Activated CD8-positive, alpha-beta memory T cell treated with anti-CD3 and anti-CD28 coated beads, Interleukin-2, amount 50 U/mL, for 24 hours (primary cell): Measurements from ENCODE around the gene DDN.

Source experiments
- DNase-seq: peaks from one replicate; pipeline ENCODE4 v3.0.0-alpha.2; 2020; ENCODE audit errors: extremely low read depth

DDN gene

GRCh38 chr12:48967991-48968390 is 31.2 kb downstream of the DDN start:
- no peak for DNase-seq

GRCh38 chr12:48966177-48966895 is 32.8 kb downstream of the DDN start:
- DNase-seq: no peak

GRCh38 chr12:48965298-48965838 is 33.8 kb downstream of the DDN start:
- no peak for DNase-seq

GRCh38 chr12:48961801-48962200 is 37.4 kb downstream of the DDN start:
- no peak for DNase-seq

GRCh38 chr12:48961331-48961730 is 37.8 kb downstream of the DDN start:
- no peak for DNase-seq

GRCh38 chr12:48960834-48961233 is 38.3 kb downstream of the DDN start:
- DNase-seq: no peak

GRCh38 chr12:48958049-48958388 is 41.2 kb downstream of the DDN start:
- DNase-seq: no peak

GRCh38 chr12:48957141-48958048 is 41.8 kb downstream of the DDN start, which contains the start of gene ARF3:
ARF3 (minus strand) TSS chr12:48957487; CDS start chr12:48941095, 16,392 bp downstream.
- peak; percentile 63 for DNase-seq

GRCh38 chr12:48956279-48957140 is 42.7 kb downstream of the DDN start:
- no peak for DNase-seq

- DNase-seq: no peak
Observed at GRCh38 chr12:48954841-48955501, 44.2 kb downstream of the DDN start.

- no peak for DNase-seq
Observed at GRCh38 chr12:48954061-48954460, 45.1 kb downstream of the DDN start.

- no peak for DNase-seq
Observed at GRCh38 chr12:48952691-48953090, 46.5 kb downstream of the DDN start.

GRCh38 chr12:48947727-48948126 is 51.4 kb downstream of the DDN start:
- no peak for DNase-seq

GRCh38 chr12:48946943-48947342 is 52.2 kb downstream of the DDN start:
- no peak for DNase-seq

GRCh38 chr12:48946205-48946604 is 53.0 kb downstream of the DDN start:
- DNase-seq: no peak
